ENCODE data around the gene PPHLN1. TPM values are rescaled to one million over a fixed set of nuclear protein-coding genes. Genes with fewer than 3 reads are reported as not detected.
A peak's percentile ranks its signal among the peaks of the same experiment; 100 is the strongest.

The PPHLN1 gene
- total RNA-seq, 1 donor from 2014 or later, result 65.3 TPM

GRCh38 chr12:42373669-42374068 lies 47.7 kb downstream of the PPHLN1 start:
- TF ChIP-seq, protein P1, sequence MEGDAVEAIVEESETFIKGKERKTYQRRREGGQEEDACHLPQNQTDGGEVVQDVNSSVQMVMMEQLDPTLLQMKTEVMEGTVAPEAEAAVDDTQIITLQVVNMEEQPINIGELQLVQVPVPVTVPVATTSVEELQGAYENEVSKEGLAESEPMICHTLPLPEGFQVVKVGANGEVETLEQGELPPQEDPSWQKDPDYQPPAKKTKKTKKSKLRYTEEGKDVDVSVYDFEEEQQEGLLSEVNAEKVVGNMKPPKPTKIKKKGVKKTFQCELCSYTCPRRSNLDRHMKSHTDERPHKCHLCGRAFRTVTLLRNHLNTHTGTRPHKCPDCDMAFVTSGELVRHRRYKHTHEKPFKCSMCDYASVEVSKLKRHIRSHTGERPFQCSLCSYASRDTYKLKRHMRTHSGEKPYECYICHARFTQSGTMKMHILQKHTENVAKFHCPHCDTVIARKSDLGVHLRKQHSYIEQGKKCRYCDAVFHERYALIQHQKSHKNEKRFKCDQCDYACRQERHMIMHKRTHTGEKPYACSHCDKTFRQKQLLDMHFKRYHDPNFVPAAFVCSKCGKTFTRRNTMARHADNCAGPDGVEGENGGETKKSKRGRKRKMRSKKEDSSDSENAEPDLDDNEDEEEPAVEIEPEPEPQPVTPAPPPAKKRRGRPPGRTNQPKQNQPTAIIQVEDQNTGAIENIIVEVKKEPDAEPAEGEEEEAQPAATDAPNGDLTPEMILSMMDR (IDR thresholded peaks at IDR 0.05; ENCODE audit: insufficient read depth, low read depth, low read length), result no peak
- TF ChIP-seq EZH2 (IDR thresholded peaks at IDR 0.05; ENCODE audit: insufficient read depth, low read length), result no peak
- no peaks in the 10 kb centered on the region for H3K27me3 ChIP-seq (ENCODE audit: insufficient read depth, low read length)
- no peak for FAIRE-seq
- peaks cover 8% of the 10 kb centered on the region for H3K79me2 ChIP-seq (ENCODE audit: insufficient read depth, low read length)
- no peak overlapping the region for H3K9ac ChIP-seq (ENCODE audit: low read length)
- H3K4me2 ChIP-seq (ENCODE audit: low read length), result no peak overlapping the region
- H2AFZ ChIP-seq (ENCODE audit: low read depth, low read length), result no peak overlapping the region
- no peaks in the 10 kb centered on the region for H3K4me1 ChIP-seq (ENCODE audit: insufficient read depth, low read length)
- no peak for DNase-seq (ENCODE audit: low read depth)
- Mint-ChIP-seq H3K4me3 (ENCODE audit: unreplicated experiment) (no peak overlapping the region), H3K9me3 (ENCODE audit: unreplicated experiment) (no peaks in the 10 kb centered on the region), H3K36me3 (ENCODE audit: low read depth, unreplicated experiment) (no peaks in the 10 kb centered on the region), H3K27me3 (ENCODE audit: low read depth, unreplicated experiment) (no peaks in the 10 kb centered on the region), H3K4me1 (ENCODE audit: low read depth, unreplicated experiment) (peaks cover 5% of the 10 kb centered on the region), H3K27ac (ENCODE audit: unreplicated experiment) (no peak overlapping the region)
- peaks cover 4% of the 10 kb centered on the region for H4K20me1 ChIP-seq (ENCODE audit: insufficient read depth, low read length)
- no peak overlapping the region for H3K27ac ChIP-seq (ENCODE audit: low read depth, low read length)
- peaks cover 10% of the 10 kb centered on the region for H3K36me3 ChIP-seq (ENCODE audit: insufficient read depth, low read length)
- no peak overlapping the region for H3K4me3 ChIP-seq (ENCODE audit: insufficient read depth, low read depth, low read length)
- no peaks in the 10 kb centered on the region for H3K9me3 ChIP-seq (ENCODE audit: insufficient read depth, low read depth, low read length)

GRCh38 chr12:42380733-42381132 lies 54.8 kb downstream of the PPHLN1 start:
- Histone ChIP-seq H3K4me3 (ENCODE audit: insufficient read depth, low read depth, low read length) (no peak overlapping the region), H3K79me2 (ENCODE audit: insufficient read depth, low read length) (no peaks in the 10 kb centered on the region), H3K9me3 (ENCODE audit: insufficient read depth, low read depth, low read length) (no peaks in the 10 kb centered on the region), H2AFZ (ENCODE audit: low read depth, low read length) (no peak overlapping the region), H3K27me3 (ENCODE audit: insufficient read depth, low read length) (no peaks in the 10 kb centered on the region), H3K4me2 (ENCODE audit: low read length) (no peak overlapping the region), H4K20me1 (ENCODE audit: insufficient read depth, low read length) (peaks cover 5% of the 10 kb centered on the region), H3K4me1 (ENCODE audit: insufficient read depth, low read length) (no peaks in the 10 kb centered on the region), H3K9ac (ENCODE audit: low read length) (no peak overlapping the region), H3K36me3 (ENCODE audit: insufficient read depth, low read length) (peaks cover 8% of the 10 kb centered on the region), H3K27ac (ENCODE audit: low read depth, low read length) (no peak overlapping the region)
- no peaks in the 10 kb centered on the region for H3K9me3 Mint-ChIP-seq (ENCODE audit: unreplicated experiment)
- H3K4me3 Mint-ChIP-seq (ENCODE audit: unreplicated experiment), result no peak overlapping the region
- no peak for FAIRE-seq
- TF ChIP-seq, protein P1 (IDR thresholded peaks at IDR 0.05; ENCODE audit: insufficient read depth, low read depth, low read length), result no peak
- TF ChIP-seq EZH2 (IDR thresholded peaks at IDR 0.05; ENCODE audit: insufficient read depth, low read length), result no peak
- H3K36me3 Mint-ChIP-seq (ENCODE audit: low read depth, unreplicated experiment), result peaks cover 8% of the 10 kb centered on the region
- H3K27me3 Mint-ChIP-seq (ENCODE audit: low read depth, unreplicated experiment), result no peaks in the 10 kb centered on the region
- H3K4me1 Mint-ChIP-seq (ENCODE audit: low read depth, unreplicated experiment), result peaks cover 2% of the 10 kb centered on the region
- DNase-seq (ENCODE audit: low read depth), result no peak
- no peak overlapping the region for H3K27ac Mint-ChIP-seq (ENCODE audit: unreplicated experiment)

DNA sequence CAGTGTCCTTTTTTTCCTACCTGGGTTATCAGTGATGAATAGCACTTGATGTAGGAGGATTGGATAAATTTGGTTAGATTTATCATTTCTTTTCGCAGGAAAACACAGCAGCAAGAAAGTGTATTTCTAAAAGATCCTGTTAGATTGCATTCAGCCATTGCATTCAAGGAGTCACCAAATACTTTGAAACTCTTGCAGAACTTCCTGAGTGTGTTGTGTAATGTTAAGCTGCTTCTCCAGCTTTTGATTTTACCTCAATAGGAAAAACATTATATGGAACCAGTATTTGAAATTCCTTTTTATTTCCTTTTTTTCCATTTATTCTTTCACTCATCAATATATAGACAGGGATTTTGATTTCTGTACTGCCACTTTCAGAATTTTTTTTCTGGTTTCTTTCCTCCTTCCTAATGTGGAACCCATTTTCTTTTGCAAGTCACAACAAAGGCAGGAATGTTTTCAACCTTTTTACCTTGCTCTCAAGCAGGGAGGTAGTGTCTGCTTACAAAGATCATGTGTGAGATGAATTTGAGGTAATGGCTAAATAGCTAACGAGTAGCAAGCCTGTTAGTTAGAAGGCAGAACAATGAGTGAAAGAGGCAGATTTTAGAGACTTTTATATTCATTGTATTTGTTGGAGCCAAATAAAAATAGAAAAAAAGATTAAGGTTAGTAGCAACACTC lies 56.2 kb downstream of the PPHLN1 start:
- no peaks in the 10 kb centered on the region for H3K27me3 ChIP-seq (ENCODE audit: insufficient read depth, low read length)
- no peaks in the 10 kb centered on the region for H3K9me3 ChIP-seq (ENCODE audit: insufficient read depth, low read depth, low read length)
- no peaks in the 10 kb centered on the region for H3K27me3 Mint-ChIP-seq (ENCODE audit: low read depth, unreplicated experiment)
- H3K9ac ChIP-seq (ENCODE audit: low read length), result no peak overlapping the region
- H3K4me3 ChIP-seq (ENCODE audit: insufficient read depth, low read depth, low read length), result no peak overlapping the region
- no peak overlapping the region for H3K27ac ChIP-seq (ENCODE audit: low read depth, low read length)
- H3K9me3 Mint-ChIP-seq (ENCODE audit: unreplicated experiment), result no peaks in the 10 kb centered on the region
- no peaks in the 10 kb centered on the region for H3K79me2 ChIP-seq (ENCODE audit: insufficient read depth, low read length)
- H3K4me2 ChIP-seq (ENCODE audit: low read length), result no peak overlapping the region
- H4K20me1 ChIP-seq (ENCODE audit: insufficient read depth, low read length), result peaks cover 5% of the 10 kb centered on the region
- H3K36me3 ChIP-seq (ENCODE audit: insufficient read depth, low read length), result no peaks in the 10 kb centered on the region
- peaks cover 8% of the 10 kb centered on the region for H3K36me3 Mint-ChIP-seq (ENCODE audit: low read depth, unreplicated experiment)
- H3K4me1 ChIP-seq (ENCODE audit: insufficient read depth, low read length), result no peaks in the 10 kb centered on the region
- H3K4me3 Mint-ChIP-seq (ENCODE audit: unreplicated experiment), result no peak overlapping the region
- no peak overlapping the region for H3K27ac Mint-ChIP-seq (ENCODE audit: unreplicated experiment)
- DNase-seq (ENCODE audit: low read depth), result no peak
- TF ChIP-seq, protein P1 (IDR thresholded peaks at IDR 0.05; ENCODE audit: insufficient read depth, low read depth, low read length), result no peak
- TF ChIP-seq EZH2 (IDR thresholded peaks at IDR 0.05; ENCODE audit: insufficient read depth, low read length), result no peak
- peak; percentile 43 for FAIRE-seq
- no peak overlapping the region for H2AFZ ChIP-seq (ENCODE audit: low read depth, low read length)
- peaks cover 2% of the 10 kb centered on the region for H3K4me1 Mint-ChIP-seq (ENCODE audit: low read depth, unreplicated experiment)
